ENCODE data around the gene SF3B6.

The SF3B6 gene

DNA sequence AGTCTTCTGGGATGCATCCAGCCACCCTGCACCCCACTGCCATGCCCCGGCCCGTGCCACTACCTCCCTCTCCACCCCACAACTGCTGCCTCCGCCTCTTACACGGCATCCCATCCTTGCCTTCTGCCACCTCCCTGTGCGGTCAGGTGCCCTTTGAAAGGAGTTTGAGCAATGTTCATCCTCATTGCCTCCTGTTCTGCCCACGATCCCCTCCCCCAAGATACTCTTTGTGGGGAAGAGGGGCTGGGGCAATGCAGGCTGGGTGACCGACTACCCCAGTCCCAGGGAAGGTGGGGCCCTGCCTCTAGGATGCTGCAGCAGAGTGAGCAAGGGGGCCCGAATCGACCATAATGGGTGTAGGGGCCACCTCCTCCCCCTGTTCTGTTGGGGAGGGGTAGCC, 57.9 kb downstream of the SF3B6 start:
- no peak for DNase-seq (ENCODE audit: low spot score)

DNA sequence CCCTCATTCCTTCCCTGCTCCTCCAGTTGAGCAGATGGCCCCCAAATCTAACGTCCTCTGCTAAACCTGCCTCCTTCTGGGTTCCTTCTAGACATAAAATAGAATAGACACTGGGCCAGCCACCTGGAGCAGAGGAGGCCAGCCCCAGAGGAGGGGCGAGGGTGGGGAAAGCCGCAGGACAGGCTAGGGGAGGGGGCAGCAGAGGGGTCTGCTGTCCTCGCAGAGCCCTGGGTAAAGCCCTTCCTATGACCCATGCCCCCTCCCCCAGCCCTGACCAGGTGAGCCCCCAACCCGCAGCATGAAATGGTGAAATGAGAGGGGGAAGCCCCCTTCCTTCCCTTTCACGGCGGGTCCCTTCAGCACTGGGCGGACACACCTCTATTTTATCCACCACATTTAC, 58.4 kb downstream of the SF3B6 start:
- DNase-seq (ENCODE audit: low spot score), result no peak
